Mesothelial cell of epicardium (in vitro differentiated cells): ENCODE measurements around the gene TGM2. TPM values are rescaled to one million over a fixed set of nuclear protein-coding genes. Genes with fewer than 3 reads are reported as not detected.

Source experiments
- DNase-seq, 2 experiments: peaks; one replicate each; pipeline ENCODE4 v3.0.0; 2021; ENCODE audit warnings: low spot score in 2 of 2; ENCODE audit not compliant: unreplicated experiment in 2 of 2
- H3K27ac Mint-ChIP-seq: 2 replicates; pipeline ENCODE4 v1.8.0; 2021; ENCODE audit warnings: mixed read lengths
- H3K27me3 Mint-ChIP-seq: 2 replicates; pipeline ENCODE4 v1.8.0; 2021; ENCODE audit warnings: low read depth, mixed read lengths
- H3K36me3 Mint-ChIP-seq: 2 replicates; pipeline ENCODE4 v1.8.0; 2021; ENCODE audit warnings: mixed read lengths
- H3K4me1 Mint-ChIP-seq: 2 replicates; pipeline ENCODE4 v1.8.0; 2021; ENCODE audit warnings: mixed read lengths
- H3K4me3 Mint-ChIP-seq: 2 replicates; pipeline ENCODE4 v1.8.0; 2021; ENCODE audit warnings: mild to moderate bottlenecking, moderate library complexity, mixed read lengths
- H3K9me3 Mint-ChIP-seq: 2 replicates; pipeline ENCODE4 v1.8.0; 2021; ENCODE audit warnings: mixed read lengths
- total RNA-seq: library from RNA; stranded (reverse); gene quantifications from 3 replicates; pipeline ENCODE4 v1.2.1, GENCODE V29; 2021
- TF ChIP-seq, protein P1 (sequence below): fragments of 200-600 bp; sonication (generic); IDR thresholded peaks from one replicate; pipeline ENCODE4 v1.5.0; 2021; ENCODE audit warnings: antibody characterized with exemption; ENCODE audit not compliant: unreplicated experiment

The TGM2 gene
- total RNA-seq, 1 donor from 2014 or later = 35.7 TPM

DNA sequence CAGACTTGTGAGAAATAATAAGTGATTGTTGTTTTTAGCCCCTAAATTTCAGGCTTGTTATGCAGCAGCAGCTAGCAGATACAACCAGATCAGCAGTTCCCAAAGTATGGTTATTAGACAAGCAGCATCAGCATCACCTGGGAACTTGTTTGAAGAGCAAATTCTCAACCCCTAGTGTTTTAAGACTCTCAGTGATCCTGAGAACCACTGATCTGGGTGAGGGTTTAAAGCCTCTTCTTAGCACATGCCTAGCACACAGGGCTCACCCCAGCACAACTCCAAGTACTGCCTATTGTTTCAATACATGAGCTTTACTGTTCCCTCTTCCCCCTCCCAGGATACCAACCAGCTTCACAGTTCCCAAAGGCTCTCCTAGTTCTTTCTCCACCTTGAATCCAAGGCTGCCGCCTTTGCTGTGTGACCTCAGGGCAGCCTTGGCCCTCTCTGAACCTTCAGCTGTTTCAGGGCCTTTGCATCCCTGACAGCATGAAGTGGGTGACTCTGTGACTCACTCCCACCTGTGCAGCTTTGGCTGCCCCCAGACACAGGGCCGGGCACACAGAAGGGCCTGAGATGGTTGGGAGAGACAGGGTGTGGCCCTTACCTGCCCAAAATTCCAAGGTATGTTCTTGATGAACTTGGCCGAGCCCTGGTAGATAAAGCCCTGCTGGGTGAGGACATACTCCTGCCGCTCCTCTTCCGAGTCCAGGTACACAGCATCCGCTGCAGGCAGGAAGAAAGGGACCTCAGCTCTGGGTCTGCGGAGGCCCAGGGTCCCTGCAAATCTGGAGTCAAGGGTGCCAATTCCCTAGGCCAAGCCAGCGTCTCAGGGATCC is 14.5 kb downstream of the TGM2 start:
- no peak overlapping the region for H3K27ac Mint-ChIP-seq
- no peak overlapping the region for H3K4me3 Mint-ChIP-seq
- no peaks in the 10 kb centered on the region for H3K9me3 Mint-ChIP-seq
- peaks cover 6% of the 10 kb centered on the region for H3K36me3 Mint-ChIP-seq
- no peak for DNase-seq
- H3K27me3 Mint-ChIP-seq = no peaks in the 10 kb centered on the region
- peaks cover 18% of the 10 kb centered on the region for H3K4me1 Mint-ChIP-seq
- TF ChIP-seq, protein P1, sequence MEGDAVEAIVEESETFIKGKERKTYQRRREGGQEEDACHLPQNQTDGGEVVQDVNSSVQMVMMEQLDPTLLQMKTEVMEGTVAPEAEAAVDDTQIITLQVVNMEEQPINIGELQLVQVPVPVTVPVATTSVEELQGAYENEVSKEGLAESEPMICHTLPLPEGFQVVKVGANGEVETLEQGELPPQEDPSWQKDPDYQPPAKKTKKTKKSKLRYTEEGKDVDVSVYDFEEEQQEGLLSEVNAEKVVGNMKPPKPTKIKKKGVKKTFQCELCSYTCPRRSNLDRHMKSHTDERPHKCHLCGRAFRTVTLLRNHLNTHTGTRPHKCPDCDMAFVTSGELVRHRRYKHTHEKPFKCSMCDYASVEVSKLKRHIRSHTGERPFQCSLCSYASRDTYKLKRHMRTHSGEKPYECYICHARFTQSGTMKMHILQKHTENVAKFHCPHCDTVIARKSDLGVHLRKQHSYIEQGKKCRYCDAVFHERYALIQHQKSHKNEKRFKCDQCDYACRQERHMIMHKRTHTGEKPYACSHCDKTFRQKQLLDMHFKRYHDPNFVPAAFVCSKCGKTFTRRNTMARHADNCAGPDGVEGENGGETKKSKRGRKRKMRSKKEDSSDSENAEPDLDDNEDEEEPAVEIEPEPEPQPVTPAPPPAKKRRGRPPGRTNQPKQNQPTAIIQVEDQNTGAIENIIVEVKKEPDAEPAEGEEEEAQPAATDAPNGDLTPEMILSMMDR = no peak

DNA sequence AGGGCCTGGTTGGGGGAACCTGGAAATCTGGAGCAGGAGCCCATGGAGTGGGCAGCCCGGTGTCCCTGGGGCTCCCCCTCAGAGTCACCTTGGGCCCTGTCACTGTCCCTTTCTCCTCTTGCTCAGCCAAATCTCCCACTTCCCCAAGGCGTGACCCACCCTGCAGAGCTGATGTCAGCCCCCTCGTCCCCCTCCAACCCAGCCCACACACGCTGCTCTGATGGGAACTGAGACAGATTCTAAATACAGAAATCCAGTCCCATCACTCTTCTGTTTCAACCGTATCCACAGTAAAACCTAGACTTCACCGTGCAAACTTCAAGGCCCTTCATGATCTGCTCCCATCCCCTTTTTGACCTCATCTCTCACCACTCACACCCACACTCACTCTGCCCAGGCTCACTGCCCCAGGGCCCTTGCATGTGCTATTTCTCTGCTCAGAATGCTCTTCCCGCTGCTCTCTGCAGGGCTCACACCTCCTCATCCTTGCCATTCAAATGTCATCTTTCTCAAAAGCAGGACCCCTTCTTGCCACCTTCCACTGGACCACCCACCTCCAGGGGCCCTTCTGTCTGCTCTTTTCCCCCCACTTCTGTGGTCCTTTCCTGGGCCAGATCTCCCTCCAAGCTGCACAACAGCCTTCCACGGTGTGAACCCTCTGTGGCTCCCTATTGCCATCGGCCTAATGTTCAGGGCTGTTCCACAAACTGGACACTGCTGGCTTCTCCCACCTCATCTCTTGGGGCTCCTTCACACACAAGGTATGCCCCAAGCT is 16.6 kb downstream of the TGM2 start:
- Mint-ChIP-seq H3K9me3 (no peaks in the 10 kb centered on the region), H3K4me3 (no peak overlapping the region), H3K27ac (no peak overlapping the region), H3K4me1 (peaks cover 30% of the 10 kb centered on the region), H3K27me3 (no peaks in the 10 kb centered on the region), H3K36me3 (peaks cover 6% of the 10 kb centered on the region)
- DNase-seq = no peak
- TF ChIP-seq, protein P1 = no peak

DNA sequence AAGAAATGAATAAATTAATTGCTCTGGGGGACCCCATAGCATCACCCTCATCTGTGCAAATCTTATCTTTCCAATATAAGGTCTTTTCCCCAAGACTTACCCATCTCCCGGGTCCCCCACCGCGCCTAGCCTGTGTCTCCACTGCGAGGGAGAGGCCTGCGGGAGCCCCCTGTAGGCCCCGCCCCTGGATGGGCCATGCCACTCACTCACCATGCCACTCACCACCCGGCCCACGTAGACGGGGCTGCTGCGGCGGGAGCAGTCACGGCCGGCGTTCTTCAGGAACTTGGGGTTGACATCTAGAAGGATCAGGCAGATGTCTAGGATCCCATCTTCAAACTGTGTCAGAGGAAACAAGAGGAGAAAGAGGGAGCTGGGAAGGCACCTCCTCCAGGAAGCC is 17.3 kb downstream of the TGM2 start:
- no peak for DNase-seq
- Mint-ChIP-seq H3K36me3 (peaks cover 6% of the 10 kb centered on the region), H3K4me3 (no peak overlapping the region), H3K27me3 (no peaks in the 10 kb centered on the region), H3K9me3 (no peaks in the 10 kb centered on the region), H3K27ac (no peak overlapping the region), H3K4me1 (peaks cover 35% of the 10 kb centered on the region)
- TF ChIP-seq, protein P1 = no peak

DNA sequence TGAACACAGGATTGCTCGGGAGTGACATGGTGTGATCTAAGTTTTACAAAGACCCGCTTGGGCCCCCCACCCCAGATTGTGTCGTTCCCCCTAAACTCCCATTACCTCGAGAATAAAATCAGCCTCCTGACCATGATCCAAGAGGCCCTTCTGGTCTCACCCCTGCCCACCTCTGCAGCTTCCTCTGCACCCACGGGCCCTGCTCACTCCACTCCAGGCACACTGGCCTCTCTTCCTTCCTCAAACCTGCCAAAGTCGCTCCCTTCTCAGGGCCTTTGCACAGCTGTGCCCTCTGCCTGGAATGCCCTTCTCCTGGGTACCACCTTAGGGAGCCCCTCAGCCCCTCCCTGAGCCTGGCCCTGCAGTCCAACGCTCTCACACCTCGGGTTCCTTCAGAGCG is 17.9 kb downstream of the TGM2 start:
- no peaks in the 10 kb centered on the region for H3K9me3 Mint-ChIP-seq
- TF ChIP-seq, protein P1 = no peak
- DNase-seq = no peak
- no peak overlapping the region for H3K27ac Mint-ChIP-seq
- H3K4me1 Mint-ChIP-seq = peaks cover 32% of the 10 kb centered on the region
- peaks cover 6% of the 10 kb centered on the region for H3K36me3 Mint-ChIP-seq
- H3K4me3 Mint-ChIP-seq = no peak overlapping the region
- no peaks in the 10 kb centered on the region for H3K27me3 Mint-ChIP-seq

DNA sequence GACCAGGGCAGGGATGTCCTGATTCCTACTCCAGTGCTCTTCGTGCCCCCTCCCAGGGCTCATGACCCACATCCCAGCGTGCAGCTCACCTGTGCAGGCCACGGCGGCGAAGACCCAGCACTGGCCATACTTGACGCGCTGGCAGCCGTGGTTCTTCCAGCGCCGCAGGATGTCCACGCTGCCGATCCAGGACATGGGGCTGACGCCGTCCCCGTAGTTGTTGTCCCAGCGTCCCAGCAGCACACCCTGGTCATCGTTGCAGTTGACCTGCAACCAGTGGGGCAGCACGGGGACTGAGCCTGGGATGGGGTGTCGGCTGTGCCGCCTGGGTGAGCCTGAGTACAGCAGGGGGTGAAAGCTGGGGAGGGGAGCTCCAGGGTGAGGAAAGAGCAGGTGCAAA is 18.4 kb downstream of the TGM2 start:
- Mint-ChIP-seq H3K4me3 (no peak overlapping the region), H3K36me3 (peaks cover 5% of the 10 kb centered on the region), H3K9me3 (no peaks in the 10 kb centered on the region), H3K27ac (no peak overlapping the region), H3K27me3 (no peaks in the 10 kb centered on the region), H3K4me1 (peaks cover 32% of the 10 kb centered on the region)
- TF ChIP-seq, protein P1 = no peak
- no peak for DNase-seq
